Testis (tissue), 2 donors: ENCODE measurements around the gene GSG1L2.

ENCODE experiments used
- POLR2A ChIP-seq: fragments of 450-650 bp; IDR thresholded peaks from one replicate; pipeline ENCODE4 v1.6.1; 2017; ENCODE audit warnings: antibody characterized with exemption, mild to moderate bottlenecking, moderate library complexity
- TF ChIP-seq, protein P1 (sequence below), 3 experiments: fragments of 450-650 bp in 2 of 3; fragments of 200-600 bp in 1 of 3; sonication (generic) in 1 of 3; IDR thresholded peaks; one replicate each; pipeline ENCODE4 v1.5.1; 2016 to 2019; ENCODE audit warnings: antibody characterized with exemption in 3 of 3, mild to moderate bottlenecking in 2 of 3, moderate library complexity in 1 of 3

DNA sequence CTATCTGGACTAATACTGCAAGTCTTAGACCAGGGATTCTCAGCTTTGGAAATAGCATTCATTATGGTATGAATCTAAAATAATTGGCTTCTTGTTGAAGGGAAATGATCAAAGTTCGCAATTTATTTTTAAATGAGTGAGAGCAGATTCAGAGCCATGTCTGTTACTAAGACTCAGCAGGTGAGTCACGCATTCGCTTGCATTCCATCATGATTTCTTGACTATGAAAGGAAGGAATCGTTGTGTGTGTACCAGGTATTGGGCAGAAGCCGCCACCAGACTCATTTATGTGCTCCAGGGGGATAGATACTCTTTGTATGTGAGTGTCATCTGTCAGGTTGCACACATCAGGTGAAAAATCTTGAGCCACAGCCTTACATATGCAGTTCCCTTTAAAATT is 10.8 kb downstream of the GSG1L2 start:
- TF ChIP-seq, protein P1, sequence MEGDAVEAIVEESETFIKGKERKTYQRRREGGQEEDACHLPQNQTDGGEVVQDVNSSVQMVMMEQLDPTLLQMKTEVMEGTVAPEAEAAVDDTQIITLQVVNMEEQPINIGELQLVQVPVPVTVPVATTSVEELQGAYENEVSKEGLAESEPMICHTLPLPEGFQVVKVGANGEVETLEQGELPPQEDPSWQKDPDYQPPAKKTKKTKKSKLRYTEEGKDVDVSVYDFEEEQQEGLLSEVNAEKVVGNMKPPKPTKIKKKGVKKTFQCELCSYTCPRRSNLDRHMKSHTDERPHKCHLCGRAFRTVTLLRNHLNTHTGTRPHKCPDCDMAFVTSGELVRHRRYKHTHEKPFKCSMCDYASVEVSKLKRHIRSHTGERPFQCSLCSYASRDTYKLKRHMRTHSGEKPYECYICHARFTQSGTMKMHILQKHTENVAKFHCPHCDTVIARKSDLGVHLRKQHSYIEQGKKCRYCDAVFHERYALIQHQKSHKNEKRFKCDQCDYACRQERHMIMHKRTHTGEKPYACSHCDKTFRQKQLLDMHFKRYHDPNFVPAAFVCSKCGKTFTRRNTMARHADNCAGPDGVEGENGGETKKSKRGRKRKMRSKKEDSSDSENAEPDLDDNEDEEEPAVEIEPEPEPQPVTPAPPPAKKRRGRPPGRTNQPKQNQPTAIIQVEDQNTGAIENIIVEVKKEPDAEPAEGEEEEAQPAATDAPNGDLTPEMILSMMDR (IDR thresholded peaks at IDR 0.05) = no peak
- TF ChIP-seq POLR2A = no peak
